ENCODE results near the gene MLEC. TPM values are rescaled to one million over a fixed set of nuclear protein-coding genes. Genes with fewer than 3 reads are reported as not detected.

MLEC gene
- total and polyA plus RNA-seq, 3 donors from 2014 or later = 93.2 to 130 (median 104) TPM

- H3K4me3 ChIP-seq = no peak overlapping the region
- WGBS, 2 donors = 68 to 79% methylated on average over 11 of the region's 11 CpGs
- no peaks in the 10 kb centered on the region for H3K9me3 ChIP-seq
- H3K27me3 ChIP-seq = no peaks in the 10 kb centered on the region
- H3K27ac ChIP-seq = peak overlapping the region in 1 of 2 donors; percentile 46
- H3K36me3 ChIP-seq (ENCODE audit: low read depth, missing control alignments) = no peaks in the 10 kb centered on the region
- peaks cover 16% of the 10 kb centered on the region for H3K4me1 ChIP-seq
- intact Hi-C loops (cut with DNase I; ENCODE audit: low total_unique reads) = no loop called here
- DNase-seq = no peak
- no peak for TF ChIP-seq POLR2A (IDR thresholded peaks at IDR 0.05)
- TF ChIP-seq, protein P1, sequence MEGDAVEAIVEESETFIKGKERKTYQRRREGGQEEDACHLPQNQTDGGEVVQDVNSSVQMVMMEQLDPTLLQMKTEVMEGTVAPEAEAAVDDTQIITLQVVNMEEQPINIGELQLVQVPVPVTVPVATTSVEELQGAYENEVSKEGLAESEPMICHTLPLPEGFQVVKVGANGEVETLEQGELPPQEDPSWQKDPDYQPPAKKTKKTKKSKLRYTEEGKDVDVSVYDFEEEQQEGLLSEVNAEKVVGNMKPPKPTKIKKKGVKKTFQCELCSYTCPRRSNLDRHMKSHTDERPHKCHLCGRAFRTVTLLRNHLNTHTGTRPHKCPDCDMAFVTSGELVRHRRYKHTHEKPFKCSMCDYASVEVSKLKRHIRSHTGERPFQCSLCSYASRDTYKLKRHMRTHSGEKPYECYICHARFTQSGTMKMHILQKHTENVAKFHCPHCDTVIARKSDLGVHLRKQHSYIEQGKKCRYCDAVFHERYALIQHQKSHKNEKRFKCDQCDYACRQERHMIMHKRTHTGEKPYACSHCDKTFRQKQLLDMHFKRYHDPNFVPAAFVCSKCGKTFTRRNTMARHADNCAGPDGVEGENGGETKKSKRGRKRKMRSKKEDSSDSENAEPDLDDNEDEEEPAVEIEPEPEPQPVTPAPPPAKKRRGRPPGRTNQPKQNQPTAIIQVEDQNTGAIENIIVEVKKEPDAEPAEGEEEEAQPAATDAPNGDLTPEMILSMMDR (IDR thresholded peaks at IDR 0.05) = no peak
Observed at GRCh38 chr12:120653611-120654010, 33.3 kb upstream of the MLEC start.

- TF ChIP-seq, protein P1 (IDR thresholded peaks at IDR 0.05) = no peak
- TF ChIP-seq POLR2A (IDR thresholded peaks at IDR 0.05) = no peak
- Histone ChIP-seq H3K27me3 (no peaks in the 10 kb centered on the region), H3K36me3 (ENCODE audit: low read depth, missing control alignments) (no peaks in the 10 kb centered on the region), H3K4me3 (no peak overlapping the region), H3K4me1 (peaks cover 7% of the 10 kb centered on the region), H3K27ac (peak overlapping the region; percentile 6 to 46), H3K9me3 (no peaks in the 10 kb centered on the region)
- intact Hi-C loops (cut with DNase I; ENCODE audit: low total_unique reads) = no loop called here
- DNase-seq = peak; percentile 46
- 52 to 66% methylated on average over 10 of the region's 10 CpGs for WGBS, 2 donors
Observed at GRCh38 chr12:120654656-120655055, 32.3 kb upstream of the MLEC start.

DNA sequence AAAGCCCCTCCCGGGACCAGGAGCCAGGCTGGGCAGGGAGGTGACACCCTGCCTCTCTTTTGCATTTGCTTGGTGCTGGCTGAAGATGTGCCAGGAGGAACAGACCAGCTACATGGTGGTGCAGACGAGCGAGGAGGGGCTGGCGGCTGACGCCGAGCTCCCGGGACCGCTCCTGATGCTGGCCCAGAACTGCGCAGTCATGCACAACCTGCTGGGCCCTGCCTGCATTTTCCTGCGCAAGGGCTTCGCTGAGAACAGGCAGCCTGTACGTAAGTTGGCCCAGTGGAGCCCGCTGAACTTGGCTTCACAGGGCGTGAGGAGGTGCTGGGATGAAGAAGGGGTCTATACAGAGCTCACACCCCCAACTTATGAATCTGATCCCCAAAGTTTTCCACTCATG, 30.9 kb upstream of the MLEC start:
- 90 to 95% methylated on average over 9 to 14 of the region's 14 CpGs for WGBS, 2 donors
- H3K4me3 ChIP-seq = no peak overlapping the region
- TF ChIP-seq POLR2A (IDR thresholded peaks at IDR 0.05) = no peak
- TF ChIP-seq, protein P1 (IDR thresholded peaks at IDR 0.05) = no peak
- H3K27me3 ChIP-seq = no peaks in the 10 kb centered on the region
- no peak for DNase-seq
- intact Hi-C loops (cut with DNase I; ENCODE audit: low total_unique reads) = no loop called here
- no peaks in the 10 kb centered on the region for H3K36me3 ChIP-seq (ENCODE audit: low read depth, missing control alignments)
- H3K4me1 ChIP-seq = peaks cover 5% of the 10 kb centered on the region
- H3K27ac ChIP-seq = no peak overlapping the region
- H3K9me3 ChIP-seq = no peaks in the 10 kb centered on the region

- DNase-seq = no peak
- Histone ChIP-seq H3K27me3 (no peaks in the 10 kb centered on the region), H3K4me1 (peaks cover 6% of the 10 kb centered on the region), H3K9me3 (no peaks in the 10 kb centered on the region), H3K27ac (no peak overlapping the region), H3K36me3 (ENCODE audit: low read depth, missing control alignments) (no peaks in the 10 kb centered on the region), H3K4me3 (no peak overlapping the region)
- WGBS, 2 donors = 90% methylated on average over 16 to 22 of the region's 22 CpGs
- TF ChIP-seq, protein P1 (IDR thresholded peaks at IDR 0.05) = no peak
- TF ChIP-seq POLR2A (IDR thresholded peaks at IDR 0.05) = no peak
- intact Hi-C loops (cut with DNase I; ENCODE audit: low total_unique reads) = no loop called here
Observed at GRCh38 chr12:120658286-120659150, 28.4 kb upstream of the MLEC start.

DNA sequence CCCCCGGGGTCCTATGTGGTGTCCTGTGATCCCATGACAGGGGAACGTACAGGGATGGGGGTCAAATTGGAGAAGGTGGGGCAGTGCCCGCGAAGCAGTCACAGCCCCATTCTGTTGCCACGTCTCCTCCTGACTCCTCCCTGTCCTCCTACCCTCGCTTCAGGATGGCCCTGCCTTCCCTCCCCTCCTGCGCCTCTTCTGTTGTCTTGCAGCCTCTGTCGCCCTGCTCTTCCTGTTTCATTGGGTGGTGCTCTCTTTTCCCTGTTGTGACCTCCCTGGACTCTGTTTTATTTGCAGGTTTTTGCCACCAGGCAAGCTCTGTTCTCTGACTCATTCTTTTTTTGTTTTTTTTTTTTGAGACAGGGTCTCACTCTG, 27.8 kb upstream of the MLEC start:
- no peak overlapping the region for H3K4me3 ChIP-seq
- H3K9me3 ChIP-seq = no peaks in the 10 kb centered on the region
- H3K36me3 ChIP-seq (ENCODE audit: low read depth, missing control alignments) = no peaks in the 10 kb centered on the region
- H3K27me3 ChIP-seq = no peaks in the 10 kb centered on the region
- H3K27ac ChIP-seq = no peak overlapping the region
- TF ChIP-seq, protein P1 (IDR thresholded peaks at IDR 0.05) = no peak
- TF ChIP-seq POLR2A (IDR thresholded peaks at IDR 0.05) = no peak
- peaks cover 8% of the 10 kb centered on the region for H3K4me1 ChIP-seq
- no peak for DNase-seq
- 79 to 87% methylated on average over 8 of the region's 8 CpGs for WGBS, 2 donors
- intact Hi-C loops (cut with DNase I; ENCODE audit: low total_unique reads) = no loop called here
